ENCODE measurements around the gene PEX3. TPM values are rescaled to one million over a fixed set of nuclear protein-coding genes. Genes with fewer than 3 reads are reported as not detected.
A peak's percentile ranks its signal among the peaks of the same experiment; 100 is the strongest.

PEX3 gene
- total RNA-seq, 1 experiment from 2014 or later = 38.0 TPM

DNA sequence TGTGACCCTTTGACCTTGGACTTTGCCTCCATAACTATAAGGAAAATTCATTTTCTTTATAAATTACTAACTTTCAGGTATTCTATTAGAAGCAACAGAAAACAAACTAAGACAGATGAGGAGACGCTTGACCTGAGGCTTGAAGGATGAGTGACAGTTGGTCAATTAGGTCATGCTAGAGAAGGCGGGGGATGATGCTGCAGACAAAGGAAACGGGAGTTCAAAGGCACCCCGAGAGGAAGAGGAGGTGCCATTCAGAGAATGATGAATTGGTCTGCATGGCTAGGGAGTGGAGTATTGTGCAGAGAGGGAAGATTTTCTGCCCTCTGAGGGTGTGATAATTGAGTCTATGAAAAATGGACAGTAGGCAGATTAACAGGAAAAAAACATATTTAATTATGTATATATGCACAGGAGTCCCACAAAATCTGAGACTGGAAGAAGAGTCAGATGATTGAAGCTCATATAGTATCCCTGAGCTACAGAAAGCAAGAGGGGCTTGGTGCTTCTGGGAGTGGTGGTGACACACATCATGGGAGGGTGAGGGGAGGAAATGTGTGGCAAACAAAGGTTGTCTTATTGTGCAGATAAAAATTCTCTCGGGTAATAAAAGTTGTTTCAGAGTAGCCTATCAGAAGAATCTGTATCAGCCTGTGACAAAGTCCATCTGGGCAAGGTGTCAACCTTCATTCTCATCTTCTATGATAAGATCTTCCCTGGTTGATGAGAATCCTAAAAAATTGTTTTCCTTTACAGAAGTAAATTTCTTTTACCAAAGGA, 81.3 kb downstream of the PEX3 start:
- no peak overlapping the region for H3K27ac ChIP-seq (ENCODE audit: low read length)
- no peaks in the 10 kb centered on the region for H3K79me2 ChIP-seq (ENCODE audit: low read length)
- no peaks in the 10 kb centered on the region for H3K9me2 ChIP-seq (replicated peaks; ENCODE audit: insufficient read depth, low read length)
- H2AFZ ChIP-seq (ENCODE audit: low read length) = no peak overlapping the region
- no peaks in the 10 kb centered on the region for H3K9me3 ChIP-seq (ENCODE audit: low read length)
- no peak overlapping the region for H3K4me3 ChIP-seq (ENCODE audit: low read length)
- DNase-seq = no peak
- H3K36me3 ChIP-seq (ENCODE audit: insufficient read depth, low read length) = no peaks in the 10 kb centered on the region
- H3K4me2 ChIP-seq (ENCODE audit: low read depth, low read length, poor library complexity, severe bottlenecking) = no peak overlapping the region
- H3K4me1 ChIP-seq (ENCODE audit: low read length) = peaks cover 4% of the 10 kb centered on the region
- H4K20me1 ChIP-seq (ENCODE audit: insufficient read depth, low read depth, low read length) = no peaks in the 10 kb centered on the region
- no peak overlapping the region for H3K9ac ChIP-seq (ENCODE audit: low read length)
- H3K27me3 ChIP-seq (ENCODE audit: low read length) = no peaks in the 10 kb centered on the region

DNA sequence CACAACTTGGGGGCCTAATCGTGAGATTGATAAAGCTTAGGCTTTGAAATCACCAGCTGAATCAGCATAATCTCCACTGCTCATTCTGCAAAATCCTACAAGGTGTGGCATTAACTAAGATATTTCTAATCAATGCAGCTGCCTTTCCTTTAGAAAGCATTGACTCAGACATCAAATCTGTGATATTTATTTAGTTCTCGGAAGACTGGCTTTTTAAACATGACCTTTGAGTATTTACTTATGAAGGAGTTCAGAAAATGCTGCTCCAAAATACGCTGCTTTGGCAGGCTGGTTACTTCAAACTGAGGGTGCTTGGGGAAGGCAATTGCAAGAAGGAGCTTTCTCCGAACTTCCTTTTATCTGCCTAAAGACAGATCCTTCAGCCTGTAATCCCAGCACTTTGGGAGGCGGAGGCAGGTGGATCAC, 84.6 kb downstream of the PEX3 start:
- Histone ChIP-seq H3K27me3 (ENCODE audit: low read length) (no peaks in the 10 kb centered on the region), H3K4me1 (ENCODE audit: low read length) (peaks cover 4% of the 10 kb centered on the region), H4K20me1 (ENCODE audit: insufficient read depth, low read depth, low read length) (no peaks in the 10 kb centered on the region), H3K36me3 (ENCODE audit: insufficient read depth, low read length) (no peaks in the 10 kb centered on the region), H3K9me3 (ENCODE audit: low read length) (no peaks in the 10 kb centered on the region), H3K9me2 (replicated peaks; ENCODE audit: insufficient read depth, low read length) (no peaks in the 10 kb centered on the region), H2AFZ (ENCODE audit: low read length) (no peak overlapping the region), H3K9ac (ENCODE audit: low read length) (no peak overlapping the region), H3K4me2 (ENCODE audit: low read depth, low read length, poor library complexity, severe bottlenecking) (no peak overlapping the region), H3K4me3 (ENCODE audit: low read length) (no peak overlapping the region), H3K27ac (ENCODE audit: low read length) (no peak overlapping the region), H3K79me2 (ENCODE audit: low read length) (no peaks in the 10 kb centered on the region)
- DNase-seq = no peak

DNA sequence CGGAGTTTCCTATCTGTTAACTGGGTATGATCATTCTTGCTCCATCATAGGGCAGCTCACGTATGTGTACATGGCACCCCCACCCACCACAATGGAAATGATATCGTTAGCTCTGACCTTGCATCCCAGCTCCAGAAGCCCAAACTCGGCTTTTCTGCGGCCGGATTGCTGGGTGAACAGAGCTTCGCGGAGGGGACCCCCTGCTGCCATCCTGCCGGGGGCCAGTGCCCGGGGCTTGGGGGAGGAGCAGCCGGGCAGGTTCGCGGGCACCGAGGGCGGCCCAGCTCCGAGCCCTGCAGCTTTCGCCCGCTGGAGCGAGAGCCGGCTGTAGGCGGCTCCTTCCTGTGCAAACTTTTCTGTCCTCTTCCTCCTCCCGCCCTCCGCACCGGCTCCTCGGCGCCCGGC, 85.9 kb downstream of the PEX3 start:
- Histone ChIP-seq H3K36me3 (ENCODE audit: insufficient read depth, low read length) (no peaks in the 10 kb centered on the region), H2AFZ (ENCODE audit: low read length) (peak overlapping the region; percentile 60; the same call in 1 of the 2 replicates), H3K9me3 (ENCODE audit: low read length) (no peaks in the 10 kb centered on the region), H3K4me2 (ENCODE audit: low read depth, low read length, poor library complexity, severe bottlenecking) (peak overlapping the region; percentile 41), H3K9ac (ENCODE audit: low read length) (peak overlapping the region; percentile 47; the same call in 1 of the 2 replicates), H4K20me1 (ENCODE audit: insufficient read depth, low read depth, low read length) (no peaks in the 10 kb centered on the region), H3K79me2 (ENCODE audit: low read length) (no peaks in the 10 kb centered on the region), H3K27me3 (ENCODE audit: low read length) (no peaks in the 10 kb centered on the region), H3K9me2 (replicated peaks; ENCODE audit: insufficient read depth, low read length) (no peaks in the 10 kb centered on the region), H3K4me3 (ENCODE audit: low read length) (peak overlapping the region; percentile 43; the same call in 1 of the 2 replicates), H3K4me1 (ENCODE audit: low read length) (peaks cover 4% of the 10 kb centered on the region), H3K27ac (ENCODE audit: low read length) (no peak overlapping the region)
- DNase-seq = no peak

DNA sequence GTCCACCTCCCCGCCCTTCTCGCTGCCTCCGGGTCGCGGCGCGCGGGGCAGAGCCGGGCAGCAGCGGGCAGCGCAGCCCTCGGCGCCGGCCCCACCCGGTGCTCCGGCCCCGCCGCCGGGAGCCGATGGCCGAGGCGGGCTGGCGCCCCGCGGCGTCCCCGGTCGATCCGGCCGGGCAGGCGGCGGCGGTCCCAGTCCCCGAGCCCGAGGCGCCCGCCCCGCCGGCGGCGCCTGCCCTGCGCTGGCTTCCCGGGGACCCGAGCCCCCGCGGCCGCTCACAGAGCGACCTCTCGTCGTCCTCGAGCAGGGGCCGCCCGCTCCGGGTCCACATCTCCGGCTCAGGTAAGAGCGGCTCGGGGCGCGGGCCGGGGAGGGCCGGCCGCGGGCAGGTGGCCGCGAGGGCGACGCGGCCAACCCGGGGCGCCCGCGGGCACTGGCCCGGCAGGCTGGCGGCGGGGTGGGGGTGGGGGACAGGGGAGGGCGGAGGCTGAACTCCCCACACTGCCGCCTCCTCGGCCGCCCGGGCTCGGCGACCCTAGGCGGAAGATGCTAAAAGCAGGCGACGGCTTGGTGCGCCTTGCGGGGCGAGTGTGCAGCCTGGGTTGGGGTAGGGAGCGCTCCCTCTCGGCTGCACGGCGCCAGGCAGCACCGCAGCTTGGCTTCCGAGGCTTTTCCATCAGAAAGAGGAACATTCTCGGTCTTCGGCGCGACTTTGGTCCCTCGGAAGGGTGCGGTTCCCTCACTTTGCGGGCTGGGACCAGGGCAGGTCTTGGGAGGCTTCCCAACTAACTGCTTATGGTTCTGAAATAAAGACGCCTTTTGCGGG, 86.5 kb downstream of the PEX3 start:
- Histone ChIP-seq H3K4me2 (ENCODE audit: low read depth, low read length, poor library complexity, severe bottlenecking) (no peak overlapping the region), H4K20me1 (ENCODE audit: insufficient read depth, low read depth, low read length) (no peaks in the 10 kb centered on the region), H3K9me2 (replicated peaks; ENCODE audit: insufficient read depth, low read length) (no peaks in the 10 kb centered on the region), H3K79me2 (ENCODE audit: low read length) (no peaks in the 10 kb centered on the region), H2AFZ (ENCODE audit: low read length) (no peak overlapping the region), H3K27ac (ENCODE audit: low read length) (no peak overlapping the region), H3K4me1 (ENCODE audit: low read length) (peaks cover 4% of the 10 kb centered on the region), H3K27me3 (ENCODE audit: low read length) (no peaks in the 10 kb centered on the region), H3K9ac (ENCODE audit: low read length) (no peak overlapping the region), H3K9me3 (ENCODE audit: low read length) (no peaks in the 10 kb centered on the region), H3K36me3 (ENCODE audit: insufficient read depth, low read length) (no peaks in the 10 kb centered on the region), H3K4me3 (ENCODE audit: low read length) (peak overlapping the region; percentile 43; the same call in 1 of the 2 replicates)
- no peak for DNase-seq

DNA sequence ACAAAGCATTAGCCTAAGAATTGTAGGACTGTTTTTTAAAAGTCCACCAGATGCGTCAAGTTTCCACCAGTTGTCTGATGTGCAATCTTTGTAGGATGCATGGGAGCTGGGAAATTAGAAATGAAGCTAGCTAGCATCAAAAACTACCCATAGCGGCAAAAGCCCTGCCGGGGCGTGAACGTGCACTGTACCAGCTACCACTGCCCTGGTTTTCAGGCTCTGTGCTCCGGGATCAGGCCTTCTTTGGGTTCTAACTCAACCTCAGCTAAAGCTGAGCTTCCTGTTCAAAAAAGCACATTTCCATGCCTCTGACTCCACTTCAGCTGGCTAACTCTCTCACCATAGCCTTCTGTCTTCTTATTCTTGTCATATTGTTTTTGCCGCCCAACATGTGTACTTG, 87.8 kb downstream of the PEX3 start:
- H2AFZ ChIP-seq (ENCODE audit: low read length) = no peak overlapping the region
- peaks cover 4% of the 10 kb centered on the region for H3K4me1 ChIP-seq (ENCODE audit: low read length)
- no peaks in the 10 kb centered on the region for H3K9me2 ChIP-seq (replicated peaks; ENCODE audit: insufficient read depth, low read length)
- no peaks in the 10 kb centered on the region for H3K36me3 ChIP-seq (ENCODE audit: insufficient read depth, low read length)
- H3K79me2 ChIP-seq (ENCODE audit: low read length) = no peaks in the 10 kb centered on the region
- no peak overlapping the region for H3K9ac ChIP-seq (ENCODE audit: low read length)
- DNase-seq = no peak
- H3K27ac ChIP-seq (ENCODE audit: low read length) = no peak overlapping the region
- H3K4me2 ChIP-seq (ENCODE audit: low read depth, low read length, poor library complexity, severe bottlenecking) = no peak overlapping the region
- H4K20me1 ChIP-seq (ENCODE audit: insufficient read depth, low read depth, low read length) = no peaks in the 10 kb centered on the region
- no peak overlapping the region for H3K4me3 ChIP-seq (ENCODE audit: low read length)
- H3K9me3 ChIP-seq (ENCODE audit: low read length) = no peaks in the 10 kb centered on the region
- no peaks in the 10 kb centered on the region for H3K27me3 ChIP-seq (ENCODE audit: low read length)

DNA sequence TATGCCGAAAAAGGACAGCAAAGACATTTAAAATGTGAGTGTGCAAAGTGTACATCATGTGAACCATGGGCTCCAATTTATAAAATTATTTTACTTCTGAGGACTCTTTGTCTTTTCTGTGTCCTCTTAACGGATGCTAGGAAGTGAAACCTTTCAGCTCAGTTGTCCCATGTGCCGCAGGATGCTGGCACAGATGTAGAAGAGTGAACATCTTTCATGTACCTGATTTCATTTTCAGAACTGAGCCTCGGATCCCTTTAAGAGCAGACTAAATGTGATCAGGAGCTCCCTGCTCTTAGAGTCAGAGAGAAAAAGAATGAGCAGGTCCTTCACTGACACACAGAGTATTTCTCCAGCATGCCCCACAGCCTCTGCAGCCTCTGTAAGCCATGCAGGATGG, 88.5 kb downstream of the PEX3 start:
- Histone ChIP-seq H3K36me3 (ENCODE audit: insufficient read depth, low read length) (no peaks in the 10 kb centered on the region), H3K4me3 (ENCODE audit: low read length) (no peak overlapping the region), H3K79me2 (ENCODE audit: low read length) (no peaks in the 10 kb centered on the region), H3K4me2 (ENCODE audit: low read depth, low read length, poor library complexity, severe bottlenecking) (no peak overlapping the region), H2AFZ (ENCODE audit: low read length) (no peak overlapping the region), H3K9me2 (replicated peaks; ENCODE audit: insufficient read depth, low read length) (no peaks in the 10 kb centered on the region), H3K27ac (ENCODE audit: low read length) (no peak overlapping the region), H3K9me3 (ENCODE audit: low read length) (no peaks in the 10 kb centered on the region), H3K27me3 (ENCODE audit: low read length) (no peaks in the 10 kb centered on the region), H4K20me1 (ENCODE audit: insufficient read depth, low read depth, low read length) (no peaks in the 10 kb centered on the region), H3K4me1 (ENCODE audit: low read length) (peaks cover 4% of the 10 kb centered on the region), H3K9ac (ENCODE audit: low read length) (no peak overlapping the region)
- no peak for DNase-seq

DNA sequence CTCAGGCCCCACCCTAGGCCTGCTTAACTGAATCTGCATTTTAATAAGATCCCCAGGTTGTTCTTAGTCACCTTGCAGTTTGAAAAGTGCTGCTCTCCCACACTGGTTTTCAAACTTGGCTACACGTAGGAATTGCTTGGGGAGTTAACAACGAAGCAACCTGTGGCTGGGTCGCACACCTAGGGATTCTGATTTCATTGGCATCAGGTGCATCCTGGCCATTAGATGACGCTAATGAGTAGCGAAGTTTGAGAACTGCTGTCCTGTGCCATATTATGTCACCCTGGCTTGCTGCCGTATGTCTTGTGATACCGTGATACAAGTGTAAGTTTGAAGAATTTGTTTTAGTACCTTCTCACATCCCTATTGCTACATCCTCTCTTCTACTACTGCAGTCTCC, 89.1 kb downstream of the PEX3 start:
- Histone ChIP-seq H3K27ac (ENCODE audit: low read length) (no peak overlapping the region), H3K4me3 (ENCODE audit: low read length) (no peak overlapping the region), H3K9ac (ENCODE audit: low read length) (no peak overlapping the region), H3K4me2 (ENCODE audit: low read depth, low read length, poor library complexity, severe bottlenecking) (no peak overlapping the region), H3K36me3 (ENCODE audit: insufficient read depth, low read length) (no peaks in the 10 kb centered on the region), H4K20me1 (ENCODE audit: insufficient read depth, low read depth, low read length) (no peaks in the 10 kb centered on the region), H3K27me3 (ENCODE audit: low read length) (no peaks in the 10 kb centered on the region), H2AFZ (ENCODE audit: low read length) (no peak overlapping the region), H3K9me3 (ENCODE audit: low read length) (no peaks in the 10 kb centered on the region), H3K9me2 (replicated peaks; ENCODE audit: insufficient read depth, low read length) (no peaks in the 10 kb centered on the region), H3K79me2 (ENCODE audit: low read length) (no peaks in the 10 kb centered on the region), H3K4me1 (ENCODE audit: low read length) (peaks cover 4% of the 10 kb centered on the region)
- DNase-seq = no peak

DNA sequence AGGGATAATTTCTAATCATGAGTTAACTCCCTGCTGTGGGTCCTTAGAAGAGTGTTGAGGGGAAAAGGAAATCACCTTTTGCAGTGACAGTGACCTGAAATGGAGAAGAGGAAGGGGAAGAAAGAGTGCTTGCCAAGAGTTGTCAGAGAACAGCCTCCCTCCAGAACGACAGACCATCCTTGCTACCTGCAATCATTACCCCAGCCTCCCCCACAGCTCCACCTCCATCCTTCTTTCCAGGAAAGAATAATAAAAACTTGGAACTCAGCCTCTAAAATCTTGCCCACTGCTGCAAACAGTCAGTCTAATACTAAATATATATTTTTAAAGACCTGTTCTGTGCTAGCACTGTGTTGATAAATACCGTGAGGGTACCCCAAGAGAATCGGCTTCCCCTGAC, 89.6 kb downstream of the PEX3 start:
- Histone ChIP-seq H3K79me2 (ENCODE audit: low read length) (no peaks in the 10 kb centered on the region), H3K36me3 (ENCODE audit: insufficient read depth, low read length) (no peaks in the 10 kb centered on the region), H3K9me2 (replicated peaks; ENCODE audit: insufficient read depth, low read length) (no peaks in the 10 kb centered on the region), H3K27ac (ENCODE audit: low read length) (no peak overlapping the region), H3K4me2 (ENCODE audit: low read depth, low read length, poor library complexity, severe bottlenecking) (no peak overlapping the region), H3K9ac (ENCODE audit: low read length) (no peak overlapping the region), H4K20me1 (ENCODE audit: insufficient read depth, low read depth, low read length) (no peaks in the 10 kb centered on the region), H3K27me3 (ENCODE audit: low read length) (no peaks in the 10 kb centered on the region), H3K9me3 (ENCODE audit: low read length) (no peaks in the 10 kb centered on the region), H3K4me3 (ENCODE audit: low read length) (no peak overlapping the region), H3K4me1 (ENCODE audit: low read length) (peaks cover 4% of the 10 kb centered on the region), H2AFZ (ENCODE audit: low read length) (no peak overlapping the region)
- DNase-seq = no peak
